Endothelial cell of umbilical vein (primary cell): ENCODE measurements around the gene ICAM5.

Experiments used
- CTCF ChIP-seq, 2 donors: IDR thresholded peaks; 1 replicate in 1 of 2; 2 replicates in 1 of 2; pipeline ENCODE4 v1.5.1; 2011; ENCODE audit warnings: low read length in 2 of 2, mild to moderate bottlenecking in 2 of 2, moderate library complexity in 2 of 2, control low read depth in 1 of 2, inconsistent platforms in 1 of 2, low read depth in 1 of 2; ENCODE audit not compliant: insufficient read depth in 1 of 2; ENCODE audit errors: extremely low read depth in 1 of 2
- FOS ChIP-seq: IDR thresholded peaks from 2 replicates; pipeline ENCODE4 v1.6.1; 2011; ENCODE audit warnings: mild to moderate bottlenecking, low read length, moderate library complexity, borderline replicate concordance; ENCODE audit not compliant: insufficient read depth
- MAX ChIP-seq: IDR thresholded peaks from 2 replicates; pipeline ENCODE4 v1.6.1; 2011; ENCODE audit not compliant: insufficient read depth, insufficient read length
- POLR2A ChIP-seq: IDR thresholded peaks from 2 replicates; pipeline ENCODE4 v1.6.1; 2012; ENCODE audit warnings: low read depth, mild to moderate bottlenecking, control low read depth, low read length

GRCh38 chr19:10290357-10290875 lies 664 bp downstream of the ICAM5 start:
- TF ChIP-seq CTCF (IDR thresholded peaks at IDR 0.05; ENCODE audit: extremely low read depth in 1 of 2, insufficient read depth in 1 of 2, low read depth in 1 of 2, low read length in 2 of 2) (no peak), POLR2A (no peak), MAX (no peak), FOS (no peak)
